GM10266 (cell line): ENCODE results near the gene TYRO3.
A peak's percentile ranks its signal among the peaks of the same experiment; 100 is the strongest.

Source experiments
- DNase-seq: peaks from one replicate; pipeline ENCODE4 v3.0.0; 2012; ENCODE audit errors: extremely low spot score
- CTCF ChIP-seq: IDR thresholded peaks from 2 replicates; pipeline ENCODE4 v1.5.1; 2012; ENCODE audit warnings: mild to moderate bottlenecking, low read depth; ENCODE audit not compliant: control insufficient read depth, insufficient read depth; ENCODE audit errors: missing control alignments

Gene TYRO3

GRCh38 chr15:41620536-41621199, 61.7 kb downstream of the TYRO3 start:
- DNase-seq: no peak

DNA sequence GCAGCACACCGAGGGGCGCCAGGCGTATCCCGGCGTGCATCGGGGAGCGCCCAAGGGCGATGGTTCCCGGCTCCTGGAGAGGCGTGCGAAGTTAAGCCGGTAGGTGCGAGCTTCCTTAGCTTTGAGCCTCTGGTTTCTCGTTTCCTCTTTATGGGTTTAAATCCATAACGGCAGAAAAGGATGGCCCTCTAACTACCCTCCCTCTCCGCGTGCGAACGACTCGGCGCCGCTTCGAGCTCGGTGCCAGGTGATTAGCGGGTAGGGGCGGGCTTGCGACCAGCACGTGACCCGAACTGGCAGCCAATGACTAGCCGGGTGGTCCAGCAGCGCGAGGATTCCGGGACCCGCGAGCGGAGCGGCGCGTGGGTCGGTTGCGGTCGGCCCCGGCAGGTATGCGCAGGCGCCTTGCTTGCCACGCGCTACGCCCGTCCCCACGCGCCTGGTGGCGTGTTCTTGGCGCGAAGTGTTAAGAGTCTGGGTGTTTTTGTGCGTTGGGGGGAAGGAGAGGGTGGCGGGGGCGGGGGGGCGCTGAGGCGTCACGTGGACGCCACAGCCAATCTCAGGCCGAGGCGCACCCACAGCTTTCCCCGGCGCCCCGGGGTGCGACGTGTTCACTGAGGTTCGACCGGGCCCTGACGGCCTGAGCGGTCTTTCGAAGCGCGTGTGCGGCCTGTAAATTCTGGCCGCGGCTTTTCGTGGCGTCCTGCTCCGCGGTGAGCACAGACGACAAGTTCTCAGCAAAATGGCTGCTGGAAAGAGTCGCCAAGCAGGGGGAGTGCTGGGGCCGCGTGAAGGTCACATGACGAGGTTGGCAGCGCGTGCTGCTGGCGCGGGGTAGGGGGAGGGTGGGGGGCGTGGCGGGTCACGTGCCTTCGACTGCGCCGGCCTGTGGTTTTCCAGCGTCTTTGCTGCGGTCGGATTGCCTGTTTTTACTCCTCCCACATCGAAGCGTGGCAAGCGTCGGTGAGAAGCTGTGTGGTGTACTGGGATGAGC, 62.5 kb downstream of the TYRO3 start:
- no peak for TF ChIP-seq CTCF
- DNase-seq: peak; percentile 84

More at GRCh38 chr15:41620536-41621199, 61.7 kb downstream of the TYRO3 start:
- no peak for TF ChIP-seq CTCF

- TF ChIP-seq CTCF: no peak
Observed at GRCh38 chr15:41622901-41623300, 63.9 kb downstream of the TYRO3 start.

DNA sequence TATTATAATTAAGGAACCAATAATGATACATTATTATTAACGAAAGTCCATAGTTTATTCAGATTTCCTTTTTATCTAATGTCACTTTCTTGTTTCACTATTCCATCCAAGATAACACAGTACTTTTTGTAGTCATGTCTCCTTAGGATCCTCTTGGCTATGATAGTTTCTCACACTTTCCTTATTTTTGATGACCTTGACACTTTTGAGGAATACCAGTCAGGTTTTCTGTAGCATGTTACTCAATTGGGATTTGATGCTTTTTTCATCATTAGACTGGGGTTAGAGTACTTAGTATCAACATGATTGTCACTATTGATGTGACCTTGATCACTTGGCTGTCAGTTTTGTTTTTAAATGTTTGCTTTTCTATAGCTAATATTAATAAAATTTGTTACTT, 68.2 kb downstream of the TYRO3 start:
- no peak for DNase-seq
- no peak for TF ChIP-seq CTCF

More at GRCh38 chr15:41622901-41623300, 63.9 kb downstream of the TYRO3 start:
- DNase-seq: no peak

GRCh38 chr15:41629463-41629862, 70.5 kb downstream of the TYRO3 start:
- TF ChIP-seq CTCF: no peak
- DNase-seq: no peak

DNA sequence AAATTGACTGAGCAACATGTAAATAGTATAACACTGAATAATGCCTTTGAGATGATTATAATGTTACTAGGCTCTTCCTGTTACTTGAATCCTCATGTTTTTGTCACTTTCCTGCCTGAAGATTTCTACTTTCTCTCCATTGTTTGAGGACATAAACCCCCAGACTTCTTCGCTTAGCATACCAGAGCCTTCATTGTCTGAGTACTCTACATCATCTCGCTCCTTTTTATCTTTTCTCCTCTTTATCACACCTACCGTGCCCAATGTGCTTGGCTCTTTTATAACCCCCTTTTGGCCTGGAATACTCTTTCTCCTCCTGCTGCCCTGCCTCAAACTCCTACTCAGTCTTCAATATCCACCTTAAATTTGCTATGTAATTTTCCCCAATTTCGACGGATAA, 70.9 kb downstream of the TYRO3 start:
- no peak for TF ChIP-seq CTCF
- no peak for DNase-seq
